ENCODE measurements around the gene XPR1. TPM values are rescaled to one million over a fixed set of nuclear protein-coding genes. Genes with fewer than 3 reads are reported as not detected.

Gene XPR1
- total and polyA plus RNA-seq, 2 of the 8 experiments (the other 6 are each of a cell fraction or from before 2014, with no cell fraction given) = 28.6 to 43.9 TPM

GRCh38 chr1:180785291-180785690, 153.5 kb downstream of the XPR1 start:
- Histone ChIP-seq H3K79me2 (ENCODE audit: control insufficient read depth in 1 of 2, insufficient read depth in 2 of 2, low read length in 2 of 2) (peaks cover 0 to 2% of the 10 kb centered on the region in 2 experiments; a peak in 1 of 4 replicates), H3K23me2 (ENCODE audit: low read depth, low read length) (peaks cover 2% of the 10 kb centered on the region; the same call in 1 of the 2 replicates), H4K8ac (ENCODE audit: extremely low read depth, insufficient read depth, low read length) (no peak overlapping the region), H3K4ac (replicated peaks; ENCODE audit: insufficient read length, low read depth, low read length) (no peak overlapping the region), H3K18ac (ENCODE audit: extremely low read depth, low read length) (no peak overlapping the region), H3K9me3 (ENCODE audit: insufficient read depth in 2 of 2, low read depth in 1 of 2, low read length in 1 of 2) (no peaks in the 10 kb centered on the region), H3K27ac (ENCODE audit: low read depth, low read length) (no peak overlapping the region), H3K14ac (ENCODE audit: insufficient read length) (no peak overlapping the region), H2BK20ac (ENCODE audit: low read length) (no peak overlapping the region), H2BK15ac (ENCODE audit: low read length) (no peak overlapping the region), H3K4me3 (ENCODE audit: extremely low read depth in 1 of 4, insufficient read depth in 2 of 4, low read depth in 3 of 4, low read length in 4 of 4) (no peak overlapping the region), H2BK120ac (replicated peaks; ENCODE audit: low read depth, low read length) (no peak overlapping the region), H3K36me3 (ENCODE audit: control insufficient read depth in 2 of 4, insufficient read depth in 4 of 4, low read length in 3 of 4) (no peaks in the 10 kb centered on the region; a peak in 1 of 8 replicates), H4K91ac (replicated peaks; ENCODE audit: insufficient read length, low read length) (no peak overlapping the region), H2AK5ac (ENCODE audit: low read depth, low read length) (no peak overlapping the region), H2BK5ac (ENCODE audit: low read depth, low read length) (no peak overlapping the region), H2BK12ac (ENCODE audit: low read depth, low read length) (no peak overlapping the region), H3K4me1 (replicated peaks in 1 of 4; ENCODE audit: control insufficient read depth in 3 of 4, insufficient read depth in 4 of 4, low read length in 3 of 4) (no peaks in the 10 kb centered on the region), H3K23ac (ENCODE audit: insufficient read length) (no peak overlapping the region), H3K56ac (replicated peaks; ENCODE audit: insufficient read length, low read depth, low read length) (no peak overlapping the region), H3K9ac (replicated peaks in 1 of 4; ENCODE audit: extremely low read depth in 1 of 4, low read depth in 3 of 4, low read length in 3 of 4) (no peak overlapping the region), H2AFZ (ENCODE audit: low read length) (no peak overlapping the region), H3K27me3 (replicated peaks in 1 of 4; ENCODE audit: control insufficient read depth in 3 of 4, extremely low read depth in 1 of 4, insufficient read depth in 3 of 4, low read length in 3 of 4) (no peaks in the 10 kb centered on the region), H3K4me2 (ENCODE audit: insufficient read depth in 1 of 2, low read depth in 2 of 2, low read length in 2 of 2) (no peak overlapping the region), H3K79me1 (ENCODE audit: low read depth, low read length) (no peaks in the 10 kb centered on the region), H4K20me1 (replicated peaks in 1 of 2; ENCODE audit: control insufficient read depth in 1 of 2, insufficient read depth in 2 of 2, low read length in 2 of 2) (peaks cover 0 to 2% of the 10 kb centered on the region in 2 experiments), H4K5ac (ENCODE audit: insufficient read length, low read depth, low read length) (no peak overlapping the region)
- DNase-seq (ENCODE audit: low read depth in 1 of 2, low spot score in 2 of 2) (no peak), FAIRE-seq (no peak)
- WGBS, 2 experiments (ENCODE audit: extremely low coverage in 1 of 2, insufficient coverage in 1 of 2, insufficient read length in 1 of 2, insufficient replicate concordance in 2 of 2, low coverage in 1 of 2, low lambda C conversion rate in 2 of 2, missing lambda C conversion rate in 1 of 2) = 83% methylated on average over 2 of the region's 3 CpGs; no CpG with 5 or more reads in 1 of the 2 experiments
- CTCF ChIA-PET (ENCODE audit: partially characterized antibody) = interaction anchor here (0.7 to 1.5 kb wide), 5 partner anchors 43 to 283 kb away, joined by 3 to 5 read pairs (median 3); partner anchors contain the start of gene ACBD6
- POLR2A ChIA-PET (ENCODE audit: partially characterized antibody) = no interaction called here
- TF ChIP-seq ZNF274 (IDR thresholded peaks at IDR 0.05; ENCODE audit: borderline replicate concordance, extremely low read depth, low read length) (no peak), POU5F1 (IDR thresholded peaks at IDR 0.05; ENCODE audit: low read depth, low read length) (no peak), BRCA1 (IDR thresholded peaks at IDR 0.05; ENCODE audit: low read depth, low read length) (no peak), HDAC6 (IDR thresholded peaks at IDR 0.05; ENCODE audit: low read depth, low read length) (no peak), SP1 (IDR thresholded peaks at IDR 0.05; ENCODE audit: low read depth, low read length) (no peak), EP300 (IDR thresholded peaks at IDR 0.05; ENCODE audit: borderline replicate concordance in 1 of 2, low read depth in 2 of 2, low read length in 2 of 2) (no peak), SP4 (IDR thresholded peaks at IDR 0.05; ENCODE audit: low read length) (no peak), CTBP2 (IDR thresholded peaks at IDR 0.05; ENCODE audit: borderline replicate concordance, insufficient read depth, insufficient read length, low read length) (no peak), RBBP5 (IDR thresholded peaks at IDR 0.05; ENCODE audit: borderline replicate concordance, low read depth, low read length) (no peak), CBX5 (IDR thresholded peaks at IDR 0.05; ENCODE audit: low read depth, low read length) (no peak), EGR1 (IDR thresholded peaks at IDR 0.05; ENCODE audit: borderline replicate concordance, low read depth, low read length) (no peak), POLR2A (IDR thresholded peaks at IDR 0.05; ENCODE audit: control extremely low read depth in 1 of 2, low read depth in 2 of 2, low read length in 2 of 2) (no peak), ASH2L (IDR thresholded peaks at IDR 0.05; ENCODE audit: low read length) (no peak)

All from H1 (cell line).